Measurements from ENCODE around the gene NOC2L. TPM values are rescaled to one million over a fixed set of nuclear protein-coding genes. Genes with fewer than 3 reads are reported as not detected.

Gene NOC2L
- polyA plus RNA-seq, 1 donor (not counting 4 experiments of a cell fraction or from before 2014, with no cell fraction given): 51.8 TPM

GRCh38 chr1:936348-937264 lies 22.4 kb downstream of the NOC2L start:
- H4K20me1 ChIP-seq (ENCODE audit: control insufficient read depth, extremely low read depth, insufficient read depth, low read length): no peaks in the 10 kb centered on the region
- no peaks in the 10 kb centered on the region for H3K9me3 ChIP-seq (ENCODE audit: control insufficient read depth, low read depth, low read length)
- peaks cover 80% of the 10 kb centered on the region for H3K27me3 ChIP-seq (ENCODE audit: control insufficient read depth, extremely low read depth, insufficient read depth, low read length)
- DNase-seq (ENCODE audit: low read depth, low spot score): no peak
- H2AFZ ChIP-seq (ENCODE audit: control insufficient read depth, low read length): no peak overlapping the region
- FAIRE-seq: no peak
- no peaks in the 10 kb centered on the region for H3K36me3 ChIP-seq (ENCODE audit: control insufficient read depth in 2 of 2, extremely low read depth in 1 of 2, insufficient read depth in 2 of 2, low read length in 2 of 2)
- H3K9ac ChIP-seq (ENCODE audit: control insufficient read depth, extremely low read depth, insufficient read depth, low read length): no peak overlapping the region
- no peak overlapping the region for H3K4me2 ChIP-seq (ENCODE audit: control insufficient read depth, extremely low read depth, insufficient read depth, low read depth, low read length)
- TF ChIP-seq, protein P1, sequence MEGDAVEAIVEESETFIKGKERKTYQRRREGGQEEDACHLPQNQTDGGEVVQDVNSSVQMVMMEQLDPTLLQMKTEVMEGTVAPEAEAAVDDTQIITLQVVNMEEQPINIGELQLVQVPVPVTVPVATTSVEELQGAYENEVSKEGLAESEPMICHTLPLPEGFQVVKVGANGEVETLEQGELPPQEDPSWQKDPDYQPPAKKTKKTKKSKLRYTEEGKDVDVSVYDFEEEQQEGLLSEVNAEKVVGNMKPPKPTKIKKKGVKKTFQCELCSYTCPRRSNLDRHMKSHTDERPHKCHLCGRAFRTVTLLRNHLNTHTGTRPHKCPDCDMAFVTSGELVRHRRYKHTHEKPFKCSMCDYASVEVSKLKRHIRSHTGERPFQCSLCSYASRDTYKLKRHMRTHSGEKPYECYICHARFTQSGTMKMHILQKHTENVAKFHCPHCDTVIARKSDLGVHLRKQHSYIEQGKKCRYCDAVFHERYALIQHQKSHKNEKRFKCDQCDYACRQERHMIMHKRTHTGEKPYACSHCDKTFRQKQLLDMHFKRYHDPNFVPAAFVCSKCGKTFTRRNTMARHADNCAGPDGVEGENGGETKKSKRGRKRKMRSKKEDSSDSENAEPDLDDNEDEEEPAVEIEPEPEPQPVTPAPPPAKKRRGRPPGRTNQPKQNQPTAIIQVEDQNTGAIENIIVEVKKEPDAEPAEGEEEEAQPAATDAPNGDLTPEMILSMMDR (optimal IDR thresholded peaks at IDR 0.05 in 1 of 3, IDR thresholded peaks at IDR 0.05 in 1 of 3, conservative IDR thresholded peaks at IDR 0.05 in 1 of 3; ENCODE audit: extremely low read depth in 1 of 3, insufficient read depth in 2 of 3, low read length in 3 of 3): no peak
- TF ChIP-seq EZH2 (IDR thresholded peaks at IDR 0.05; ENCODE audit: low read length): peak; percentile 81
- no peak overlapping the region for H3K27ac ChIP-seq (ENCODE audit: control insufficient read depth, insufficient read depth, low read length)
- peaks cover 11% of the 10 kb centered on the region for H3K4me1 ChIP-seq (ENCODE audit: control insufficient read depth, extremely low read depth, insufficient read depth, low read length)
- no peak overlapping the region for H3K4me3 ChIP-seq (ENCODE audit: control insufficient read depth in 2 of 3, extremely low read depth in 1 of 3, insufficient read depth in 2 of 3, low read depth in 1 of 3, low read length in 3 of 3)
- dilution Hi-C loops (cut with MboI; ENCODE audit: extremely low pct_ligation_motif_present, low sequenced_read_pairs): no loop called here
- no peaks in the 10 kb centered on the region for H3K9me1 ChIP-seq (ENCODE audit: control insufficient read depth, extremely low read depth, insufficient read depth, low read length)
- H3K79me2 ChIP-seq (ENCODE audit: control insufficient read depth, insufficient read depth, low read length): no peaks in the 10 kb centered on the region

DNA sequence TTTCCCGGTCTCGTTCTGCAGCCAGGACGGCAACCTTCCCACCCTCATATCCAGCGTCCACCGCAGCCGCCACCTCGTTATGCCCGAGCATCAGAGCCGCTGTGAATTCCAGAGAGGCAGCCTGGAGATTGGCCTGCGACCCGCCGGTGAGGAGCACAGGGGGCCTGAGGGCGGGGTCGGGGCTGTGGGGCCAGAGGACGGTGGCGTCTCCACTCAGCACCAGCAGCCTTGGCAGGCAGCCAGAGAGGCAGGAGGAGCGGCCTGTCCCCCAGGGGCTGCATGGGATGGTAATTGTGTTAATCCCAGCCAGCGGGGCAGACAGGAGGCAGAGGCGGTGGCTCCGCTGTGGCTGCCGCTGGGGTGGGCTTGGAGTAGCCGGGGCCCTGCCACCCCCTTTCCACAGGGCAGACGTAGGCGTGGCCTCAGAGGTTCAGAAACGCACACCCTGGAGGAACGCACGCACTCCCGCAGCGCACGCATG lies 23.3 kb downstream of the NOC2L start:
- Histone ChIP-seq H3K9me3 (ENCODE audit: control insufficient read depth, low read depth, low read length) (no peaks in the 10 kb centered on the region), H3K4me2 (ENCODE audit: control insufficient read depth, extremely low read depth, insufficient read depth, low read depth, low read length) (no peak overlapping the region), H4K20me1 (ENCODE audit: control insufficient read depth, extremely low read depth, insufficient read depth, low read length) (no peaks in the 10 kb centered on the region), H3K9ac (ENCODE audit: control insufficient read depth, extremely low read depth, insufficient read depth, low read length) (no peak overlapping the region), H3K27ac (ENCODE audit: control insufficient read depth, insufficient read depth, low read length) (no peak overlapping the region), H3K4me3 (ENCODE audit: control insufficient read depth in 2 of 3, extremely low read depth in 1 of 3, insufficient read depth in 2 of 3, low read depth in 1 of 3, low read length in 3 of 3) (no peak overlapping the region), H3K27me3 (ENCODE audit: control insufficient read depth, extremely low read depth, insufficient read depth, low read length) (peaks cover 79% of the 10 kb centered on the region), H3K79me2 (ENCODE audit: control insufficient read depth, insufficient read depth, low read length) (no peaks in the 10 kb centered on the region), H3K9me1 (ENCODE audit: control insufficient read depth, extremely low read depth, insufficient read depth, low read length) (no peaks in the 10 kb centered on the region), H3K36me3 (ENCODE audit: control insufficient read depth in 2 of 2, extremely low read depth in 1 of 2, insufficient read depth in 2 of 2, low read length in 2 of 2) (no peaks in the 10 kb centered on the region), H3K4me1 (ENCODE audit: control insufficient read depth, extremely low read depth, insufficient read depth, low read length) (peaks cover 4% of the 10 kb centered on the region), H2AFZ (ENCODE audit: control insufficient read depth, low read length) (no peak overlapping the region)
- dilution Hi-C loops (cut with MboI; ENCODE audit: extremely low pct_ligation_motif_present, low sequenced_read_pairs): no loop called here
- FAIRE-seq: no peak
- no peak for DNase-seq (ENCODE audit: low read depth, low spot score)
- no peak for TF ChIP-seq EZH2 (IDR thresholded peaks at IDR 0.05; ENCODE audit: low read length)
- TF ChIP-seq, protein P1 (optimal IDR thresholded peaks at IDR 0.05 in 1 of 3, IDR thresholded peaks at IDR 0.05 in 1 of 3, conservative IDR thresholded peaks at IDR 0.05 in 1 of 3; ENCODE audit: extremely low read depth in 1 of 3, insufficient read depth in 2 of 3, low read length in 3 of 3): no peak

Measured in keratinocyte (primary cell).